Measurements from ENCODE around the gene DYSF. TPM values are rescaled to one million over a fixed set of nuclear protein-coding genes. Genes with fewer than 3 reads are reported as not detected.

DYSF gene
- total RNA-seq, 4 donors from 2014 or later: 2.8 to 14.9 (median 4.0) TPM

DNA sequence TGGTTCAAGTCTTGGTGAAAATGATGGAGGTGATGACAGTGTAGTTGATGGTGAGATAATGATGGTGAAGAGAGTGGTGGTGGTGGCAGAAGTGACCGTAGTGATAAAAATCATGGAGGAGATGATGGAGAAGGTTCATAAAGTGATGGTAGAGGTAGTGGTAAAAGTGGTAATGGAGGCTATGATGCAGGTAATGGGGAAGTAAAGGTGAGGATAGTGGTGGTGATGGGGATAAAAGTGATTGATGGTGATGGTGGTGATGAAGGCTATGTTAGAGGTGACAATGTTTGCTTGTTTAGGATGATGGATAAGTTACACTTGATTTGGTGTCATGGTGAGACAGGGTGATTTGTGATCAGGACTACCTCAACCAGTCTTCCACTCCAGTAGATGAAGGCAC is 268.9 kb downstream of the DYSF start:
- Histone ChIP-seq H3K27ac (no peak overlapping the region), H3K4me3 (no peak overlapping the region), H3K9me3 (no peaks in the 10 kb centered on the region), H3K27me3 (no peaks in the 10 kb centered on the region), H3K4me1 (peaks cover 0 to 6% (median 0%) of the 10 kb centered on the region in 4 donors), H3K36me3 (no peaks in the 10 kb centered on the region)
- DNase-seq: no peak
- TF ChIP-seq POLR2A (IDR thresholded peaks at IDR 0.05): no peak
- TF ChIP-seq, protein P1, sequence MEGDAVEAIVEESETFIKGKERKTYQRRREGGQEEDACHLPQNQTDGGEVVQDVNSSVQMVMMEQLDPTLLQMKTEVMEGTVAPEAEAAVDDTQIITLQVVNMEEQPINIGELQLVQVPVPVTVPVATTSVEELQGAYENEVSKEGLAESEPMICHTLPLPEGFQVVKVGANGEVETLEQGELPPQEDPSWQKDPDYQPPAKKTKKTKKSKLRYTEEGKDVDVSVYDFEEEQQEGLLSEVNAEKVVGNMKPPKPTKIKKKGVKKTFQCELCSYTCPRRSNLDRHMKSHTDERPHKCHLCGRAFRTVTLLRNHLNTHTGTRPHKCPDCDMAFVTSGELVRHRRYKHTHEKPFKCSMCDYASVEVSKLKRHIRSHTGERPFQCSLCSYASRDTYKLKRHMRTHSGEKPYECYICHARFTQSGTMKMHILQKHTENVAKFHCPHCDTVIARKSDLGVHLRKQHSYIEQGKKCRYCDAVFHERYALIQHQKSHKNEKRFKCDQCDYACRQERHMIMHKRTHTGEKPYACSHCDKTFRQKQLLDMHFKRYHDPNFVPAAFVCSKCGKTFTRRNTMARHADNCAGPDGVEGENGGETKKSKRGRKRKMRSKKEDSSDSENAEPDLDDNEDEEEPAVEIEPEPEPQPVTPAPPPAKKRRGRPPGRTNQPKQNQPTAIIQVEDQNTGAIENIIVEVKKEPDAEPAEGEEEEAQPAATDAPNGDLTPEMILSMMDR (IDR thresholded peaks at IDR 0.05): no peak

DNA sequence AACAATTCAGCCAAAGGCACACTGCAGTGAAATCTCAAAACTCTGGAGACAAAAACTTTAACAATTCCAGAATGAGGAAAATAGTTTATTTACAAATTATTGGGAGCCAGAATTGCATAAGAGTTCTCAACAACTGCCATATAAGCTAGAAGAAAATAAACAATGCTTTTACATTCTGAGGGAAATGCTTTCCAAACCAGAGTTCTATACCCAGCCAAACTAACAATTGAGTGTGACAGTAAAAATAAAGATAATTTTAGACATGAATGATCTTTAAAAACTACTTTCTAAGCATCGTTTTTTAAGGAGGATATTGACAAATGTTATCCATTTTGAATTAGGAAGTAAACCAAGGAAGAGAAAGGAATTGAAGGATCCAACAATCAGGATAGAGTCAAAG is 271.4 kb downstream of the DYSF start:
- DNase-seq: no peak
- Histone ChIP-seq H3K4me3 (no peak overlapping the region), H3K4me1 (no peaks in the 10 kb centered on the region), H3K27me3 (no peaks in the 10 kb centered on the region), H3K27ac (no peak overlapping the region), H3K9me3 (no peaks in the 10 kb centered on the region), H3K36me3 (no peaks in the 10 kb centered on the region)
- no peak for TF ChIP-seq POLR2A (IDR thresholded peaks at IDR 0.05)
- TF ChIP-seq, protein P1 (IDR thresholded peaks at IDR 0.05): no peak

DNA sequence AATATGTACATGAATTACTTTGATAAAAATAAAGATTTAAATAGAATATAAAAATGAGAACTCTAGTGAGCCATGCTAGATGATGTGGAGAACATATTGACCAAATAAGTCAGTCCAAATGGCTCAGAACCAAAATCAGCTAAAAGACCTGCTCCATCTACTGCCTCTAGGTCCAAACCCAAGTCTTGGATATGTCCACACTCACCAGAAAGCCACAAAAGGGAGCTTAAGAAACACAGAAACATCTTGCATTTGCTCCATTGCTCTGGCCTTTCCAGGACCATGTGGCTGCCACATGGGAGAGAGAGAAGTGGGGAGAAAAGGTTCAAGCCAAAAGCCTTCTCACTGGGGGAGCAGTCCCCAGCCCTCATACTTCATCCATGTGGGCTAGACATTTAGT is 272.5 kb downstream of the DYSF start:
- no peak overlapping the region for H3K27ac ChIP-seq
- TF ChIP-seq POLR2A (IDR thresholded peaks at IDR 0.05): no peak
- TF ChIP-seq, protein P1 (IDR thresholded peaks at IDR 0.05): no peak
- H3K4me3 ChIP-seq: no peak overlapping the region
- no peaks in the 10 kb centered on the region for H3K36me3 ChIP-seq
- no peaks in the 10 kb centered on the region for H3K4me1 ChIP-seq
- H3K27me3 ChIP-seq: no peaks in the 10 kb centered on the region
- DNase-seq: no peak
- H3K9me3 ChIP-seq: no peaks in the 10 kb centered on the region

DNA sequence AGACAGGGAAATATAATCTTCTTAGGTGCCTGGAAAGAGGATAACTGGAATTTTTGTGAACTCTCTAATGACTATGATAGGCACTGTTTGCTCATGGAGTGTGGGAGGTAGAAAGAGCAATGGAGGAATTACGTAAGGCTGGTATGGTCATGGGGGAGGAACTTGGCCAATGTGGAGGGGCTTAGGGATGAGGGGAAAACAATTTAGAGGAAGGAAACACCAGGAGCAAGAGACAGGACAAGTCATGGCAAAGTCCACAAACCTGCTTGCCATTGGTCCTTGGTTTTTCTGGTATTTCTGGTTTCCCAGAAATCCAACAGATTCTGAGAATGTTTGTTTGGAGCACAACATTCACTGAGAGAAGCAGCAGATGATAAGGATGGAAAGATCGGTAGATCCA is 274.2 kb downstream of the DYSF start:
- no peaks in the 10 kb centered on the region for H3K4me1 ChIP-seq
- no peak overlapping the region for H3K4me3 ChIP-seq
- no peaks in the 10 kb centered on the region for H3K27me3 ChIP-seq
- no peaks in the 10 kb centered on the region for H3K9me3 ChIP-seq
- no peak for TF ChIP-seq POLR2A (IDR thresholded peaks at IDR 0.05)
- TF ChIP-seq, protein P1 (IDR thresholded peaks at IDR 0.05): no peak
- no peak for DNase-seq
- no peaks in the 10 kb centered on the region for H3K36me3 ChIP-seq
- H3K27ac ChIP-seq: no peak overlapping the region

DNA sequence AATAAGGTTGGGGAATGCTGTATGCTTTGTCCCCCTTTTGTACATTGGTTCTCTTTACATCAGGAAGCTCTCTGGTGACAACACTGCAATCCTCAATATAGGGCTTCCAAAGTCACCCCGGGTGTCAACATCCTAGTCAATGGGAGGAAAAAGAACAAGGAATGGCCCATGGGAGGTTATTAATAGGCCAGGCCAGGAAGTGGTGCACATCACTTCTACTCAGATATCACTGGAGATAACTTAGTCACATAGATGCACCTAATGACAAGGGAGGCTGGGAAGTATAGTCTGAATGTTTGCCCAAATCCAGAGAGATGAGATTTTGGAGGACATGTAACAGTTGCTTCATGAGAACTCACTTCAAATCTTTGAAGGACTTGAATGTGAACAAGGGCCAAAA is 274.7 kb downstream of the DYSF start:
- no peak overlapping the region for H3K27ac ChIP-seq
- no peak for DNase-seq
- TF ChIP-seq, protein P1 (IDR thresholded peaks at IDR 0.05): no peak
- TF ChIP-seq POLR2A (IDR thresholded peaks at IDR 0.05): no peak
- no peaks in the 10 kb centered on the region for H3K4me1 ChIP-seq
- no peaks in the 10 kb centered on the region for H3K9me3 ChIP-seq
- no peak overlapping the region for H3K4me3 ChIP-seq
- no peaks in the 10 kb centered on the region for H3K27me3 ChIP-seq
- no peaks in the 10 kb centered on the region for H3K36me3 ChIP-seq

DNA sequence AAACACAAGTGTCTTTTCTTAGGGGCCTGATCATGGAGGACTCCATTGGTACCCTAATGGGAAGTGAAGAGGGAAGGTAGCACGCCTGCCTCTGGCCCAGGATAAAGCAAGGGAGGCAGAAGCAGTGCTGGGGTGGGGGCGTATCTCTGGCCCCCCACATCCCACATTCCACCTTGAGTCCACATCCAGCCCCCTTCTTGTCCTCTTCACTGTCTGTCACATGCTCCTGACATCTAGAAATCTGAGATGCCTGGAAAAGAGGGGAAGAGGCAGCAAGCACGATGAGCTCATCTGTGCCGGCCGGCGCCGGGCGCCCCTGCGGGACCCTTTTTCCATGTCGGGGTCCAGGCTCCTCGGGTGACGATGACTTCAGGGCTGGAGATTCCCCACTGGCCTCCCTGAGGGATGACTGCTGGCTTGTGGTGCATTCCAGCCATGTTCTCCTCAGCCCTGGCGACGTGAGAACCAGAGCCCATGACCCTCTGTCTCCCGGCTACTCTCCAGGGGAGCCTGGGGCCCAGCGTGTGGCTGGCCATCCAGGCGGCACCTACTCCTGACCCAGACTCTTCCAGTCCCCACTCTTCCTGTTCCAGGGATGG is 277.5 kb downstream of the DYSF start:
- Histone ChIP-seq H3K9me3 (no peaks in the 10 kb centered on the region), H3K4me1 (no peaks in the 10 kb centered on the region), H3K27me3 (no peaks in the 10 kb centered on the region), H3K4me3 (no peak overlapping the region), H3K36me3 (no peaks in the 10 kb centered on the region), H3K27ac (no peak overlapping the region)
- no peak for TF ChIP-seq POLR2A (IDR thresholded peaks at IDR 0.05)
- TF ChIP-seq, protein P1 (IDR thresholded peaks at IDR 0.05): no peak
- no peak for DNase-seq

Measured in Peyer's patch (tissue), 4 donors.